LNCaP clone FGC (cell line): ENCODE measurements around the gene TCP11L1.

Source experiments
- DNase-seq: peaks from one replicate; pipeline ENCODE4 v3.0.0-alpha.2; 2011; ENCODE audit warnings: low read depth
- H3K4me3 ChIP-seq: 2 replicates; pipeline ENCODE4 v1.5.1; 2011; ENCODE audit warnings: mild to moderate bottlenecking, low read depth, low read length, control low read depth
- TF ChIP-seq, protein P1 (sequence below): IDR thresholded peaks from 2 replicates; pipeline ENCODE4 v1.5.1; 2012; ENCODE audit warnings: mild to moderate bottlenecking; ENCODE audit not compliant: control insufficient read depth, insufficient read depth; ENCODE audit errors: extremely low read depth

The TCP11L1 gene

DNA sequence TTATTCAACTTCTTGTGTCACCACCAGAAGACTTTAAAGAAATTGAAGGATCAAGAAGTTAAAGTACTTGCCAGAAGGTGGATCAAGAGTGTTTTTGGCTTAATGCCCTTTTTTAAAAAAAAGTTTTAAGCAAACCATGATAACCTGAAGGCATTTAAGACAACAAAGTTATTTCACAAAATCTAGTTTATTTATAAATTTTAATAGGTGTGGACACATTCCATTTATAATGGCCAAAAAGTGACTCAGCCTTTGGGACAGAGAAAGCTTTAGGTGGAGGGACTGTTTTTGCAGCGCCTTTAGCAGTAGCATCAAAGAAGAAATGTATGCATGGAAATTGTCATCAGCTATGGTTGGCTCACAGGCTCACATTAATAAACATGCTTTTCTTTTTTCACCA lies 17.9 kb downstream of the TCP11L1 start:
- TF ChIP-seq, protein P1, sequence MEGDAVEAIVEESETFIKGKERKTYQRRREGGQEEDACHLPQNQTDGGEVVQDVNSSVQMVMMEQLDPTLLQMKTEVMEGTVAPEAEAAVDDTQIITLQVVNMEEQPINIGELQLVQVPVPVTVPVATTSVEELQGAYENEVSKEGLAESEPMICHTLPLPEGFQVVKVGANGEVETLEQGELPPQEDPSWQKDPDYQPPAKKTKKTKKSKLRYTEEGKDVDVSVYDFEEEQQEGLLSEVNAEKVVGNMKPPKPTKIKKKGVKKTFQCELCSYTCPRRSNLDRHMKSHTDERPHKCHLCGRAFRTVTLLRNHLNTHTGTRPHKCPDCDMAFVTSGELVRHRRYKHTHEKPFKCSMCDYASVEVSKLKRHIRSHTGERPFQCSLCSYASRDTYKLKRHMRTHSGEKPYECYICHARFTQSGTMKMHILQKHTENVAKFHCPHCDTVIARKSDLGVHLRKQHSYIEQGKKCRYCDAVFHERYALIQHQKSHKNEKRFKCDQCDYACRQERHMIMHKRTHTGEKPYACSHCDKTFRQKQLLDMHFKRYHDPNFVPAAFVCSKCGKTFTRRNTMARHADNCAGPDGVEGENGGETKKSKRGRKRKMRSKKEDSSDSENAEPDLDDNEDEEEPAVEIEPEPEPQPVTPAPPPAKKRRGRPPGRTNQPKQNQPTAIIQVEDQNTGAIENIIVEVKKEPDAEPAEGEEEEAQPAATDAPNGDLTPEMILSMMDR = no peak

DNA sequence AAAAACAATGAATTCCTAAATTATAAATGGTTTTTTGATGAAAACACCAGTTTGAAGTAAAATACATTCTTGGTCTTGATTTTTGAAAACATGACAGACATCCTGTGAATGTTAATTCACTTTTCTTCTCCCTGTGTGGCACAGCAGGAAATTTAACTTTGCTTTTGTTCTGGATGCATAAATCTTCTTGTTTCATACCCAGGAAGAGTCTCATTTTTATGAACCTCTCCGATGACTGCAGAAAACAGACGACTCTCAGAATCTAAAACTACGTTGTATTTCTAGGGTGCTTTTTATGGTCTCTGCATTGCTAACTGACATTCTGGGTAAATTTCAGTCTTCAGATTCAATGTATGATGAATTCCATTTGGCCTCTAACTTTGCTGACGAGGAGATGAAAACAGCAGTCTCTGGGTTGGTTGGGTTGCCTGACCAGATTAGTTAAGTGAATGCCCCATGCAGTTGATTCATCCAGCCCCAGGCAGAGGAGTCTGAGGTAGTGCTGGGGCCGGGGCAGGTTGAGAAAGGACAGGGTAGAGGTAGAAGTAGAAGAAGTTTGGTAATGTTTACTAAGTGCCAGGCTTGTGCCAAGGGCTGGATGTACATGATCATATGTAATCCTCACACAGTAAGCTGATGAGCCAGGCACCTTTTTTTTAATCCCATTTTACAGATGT lies 20.1 kb downstream of the TCP11L1 start:
- no peak overlapping the region for H3K4me3 ChIP-seq
- DNase-seq = no peak
- TF ChIP-seq, protein P1 = no peak

More for the DNA sequence above, 17.9 kb downstream of the TCP11L1 start:
- H3K4me3 ChIP-seq = no peak overlapping the region
- DNase-seq = no peak

DNA sequence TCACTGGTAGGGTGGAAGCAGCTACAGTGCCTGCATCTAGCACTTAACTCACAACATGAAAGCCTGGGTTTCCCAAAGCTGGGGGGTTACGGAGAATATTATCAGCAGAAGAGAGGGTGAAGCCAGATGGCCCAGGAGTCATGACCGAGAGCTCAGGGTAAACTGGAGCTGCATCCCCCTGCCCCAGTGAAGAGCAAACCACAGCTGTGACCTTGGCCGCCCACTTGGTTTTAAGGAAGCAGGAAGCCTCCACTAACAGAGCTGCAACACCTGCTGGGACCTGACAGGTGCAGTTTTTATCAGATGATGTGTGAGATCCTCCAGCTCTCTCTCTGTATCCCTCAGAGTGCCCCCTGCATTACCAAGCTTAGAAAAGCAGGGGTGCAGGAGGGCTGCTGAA lies 20.9 kb downstream of the TCP11L1 start:
- no peak for DNase-seq
- TF ChIP-seq, protein P1 = no peak
- H3K4me3 ChIP-seq = no peak overlapping the region

DNA sequence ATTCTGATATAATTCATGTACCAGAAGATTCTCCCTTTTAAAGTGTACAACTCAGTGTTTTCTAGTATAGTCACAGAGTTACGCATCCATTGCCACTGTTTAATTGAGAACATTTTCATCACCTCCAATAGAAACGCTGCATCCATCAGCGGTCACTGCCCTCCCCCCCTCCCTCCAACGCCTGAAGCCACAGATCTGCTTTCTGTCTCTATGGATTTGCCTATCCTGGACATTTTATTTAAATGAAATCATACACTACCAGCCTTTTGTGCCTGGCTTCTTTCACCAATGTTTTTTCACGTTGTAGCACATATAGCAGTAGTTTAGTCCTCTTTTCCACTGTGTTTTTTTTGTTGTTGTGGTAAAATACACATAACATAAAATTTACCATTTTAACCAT lies 22.8 kb downstream of the TCP11L1 start:
- H3K4me3 ChIP-seq = no peak overlapping the region
- no peak for DNase-seq
- TF ChIP-seq, protein P1 = no peak

DNA sequence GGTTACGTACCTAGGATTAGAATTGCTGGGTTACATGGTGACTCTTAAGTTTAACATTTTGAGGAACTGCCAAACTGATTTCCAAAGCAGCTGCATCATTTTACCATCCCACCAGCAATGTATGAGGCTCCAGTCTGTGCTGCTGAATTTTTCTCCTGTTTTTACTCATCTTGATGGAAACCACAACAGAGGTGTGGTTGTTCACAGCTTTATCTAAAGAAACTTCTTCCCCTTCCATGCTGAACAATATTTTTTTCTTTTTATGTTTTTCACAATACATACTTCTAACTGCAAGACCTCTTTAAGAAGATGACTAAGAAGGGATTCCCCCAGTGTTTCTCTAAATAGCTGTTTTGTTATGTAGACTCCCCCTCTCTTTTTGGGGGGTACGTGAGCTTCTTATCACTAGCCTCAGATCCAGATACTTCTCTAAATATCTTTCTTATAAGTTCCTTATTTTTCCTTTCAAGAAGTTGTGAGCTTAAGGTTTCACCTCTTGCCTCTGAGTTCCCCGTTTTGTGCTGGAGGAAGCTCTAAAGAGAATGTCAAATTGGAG lies 24.0 kb downstream of the TCP11L1 start:
- no peak overlapping the region for H3K4me3 ChIP-seq
- TF ChIP-seq, protein P1 = no peak
- DNase-seq = no peak

DNA sequence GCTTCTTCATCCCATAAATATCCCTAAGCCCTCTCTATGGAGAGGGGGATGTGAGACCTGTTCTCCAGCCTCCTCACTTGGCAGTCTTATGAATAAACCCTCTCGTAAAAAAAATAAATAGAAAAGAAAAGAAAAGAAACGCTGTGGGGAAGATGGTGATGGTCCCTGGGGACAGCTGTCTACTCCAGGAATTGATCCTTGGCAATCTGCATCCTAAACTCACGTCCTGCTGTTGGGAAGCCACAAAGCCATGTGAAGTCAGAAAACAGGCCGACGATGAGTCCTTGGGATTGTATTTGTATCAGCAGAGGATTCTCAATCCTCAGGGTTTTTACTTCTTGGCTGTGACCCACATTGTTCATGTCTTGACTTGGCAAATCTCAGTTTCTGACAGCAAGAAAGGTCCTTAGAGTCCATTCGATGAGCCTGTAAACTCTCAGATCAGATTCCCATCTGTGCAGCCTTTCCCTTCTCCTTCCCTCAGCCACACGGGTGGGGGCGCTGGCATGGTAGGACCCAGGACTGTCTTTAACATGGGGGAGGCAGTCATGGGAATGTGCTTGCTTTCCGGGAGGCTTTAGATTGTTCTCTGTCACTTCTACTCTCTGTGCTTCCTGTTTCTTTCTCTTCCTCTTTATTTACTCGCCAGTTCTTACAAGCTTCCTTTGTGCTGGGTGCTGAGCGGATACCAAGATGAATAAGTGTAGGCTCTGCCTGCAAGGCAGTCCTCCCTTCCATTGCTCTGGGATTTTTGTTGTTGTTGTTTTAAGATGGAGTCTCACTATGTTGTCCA lies 24.9 kb downstream of the TCP11L1 start:
- TF ChIP-seq, protein P1 = no peak

DNA sequence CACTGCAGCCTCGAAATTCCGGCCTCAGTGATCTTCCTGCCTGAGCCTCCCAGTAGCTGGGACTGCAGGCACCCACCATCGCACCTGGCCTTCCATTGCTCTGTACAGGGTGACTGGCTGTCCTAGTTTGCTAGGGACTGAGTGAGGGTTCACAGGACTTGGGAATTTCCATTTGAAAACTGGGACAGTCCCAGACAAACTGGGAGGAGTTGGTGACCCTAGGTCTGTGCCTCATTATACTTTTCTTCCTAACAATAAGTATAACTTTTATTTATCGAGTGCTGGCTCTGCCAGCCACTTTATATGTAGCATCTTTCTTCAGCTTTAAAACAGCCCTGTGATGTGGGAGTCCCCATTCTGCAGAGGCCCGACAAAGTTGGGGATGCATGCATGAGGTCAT lies 25.5 kb downstream of the TCP11L1 start:
- no peak for DNase-seq
- TF ChIP-seq, protein P1 = no peak
- H3K4me3 ChIP-seq = no peak overlapping the region

More for the DNA sequence above, 24.9 kb downstream of the TCP11L1 start:
- no peak overlapping the region for H3K4me3 ChIP-seq
- no peak for DNase-seq
